Measurements from ENCODE around the gene CHN2. TPM values are rescaled to one million over a fixed set of nuclear protein-coding genes. Genes with fewer than 3 reads are reported as not detected.

Gene CHN2
- total RNA-seq, 1 donor from 2014 or later = 36.1 TPM

DNA sequence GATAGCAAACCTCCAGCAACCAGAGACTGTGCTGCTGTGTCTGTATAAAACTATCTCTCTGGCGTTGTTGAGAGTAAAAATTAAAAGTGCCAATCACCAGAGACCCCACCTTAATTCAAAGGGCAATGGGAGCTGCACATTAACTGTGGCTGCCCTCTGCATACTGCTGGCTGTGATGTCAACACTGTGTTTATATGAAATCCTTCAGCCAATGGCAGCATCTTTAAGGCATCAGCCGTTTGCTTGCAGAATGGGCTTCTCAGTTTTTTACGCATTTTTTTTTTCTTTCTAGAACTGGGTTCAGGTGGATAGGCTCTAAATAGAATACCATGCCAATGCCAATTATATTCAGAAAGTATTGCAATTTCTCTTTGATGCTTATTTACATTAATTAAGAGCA is 47.7 kb downstream of the CHN2 start:
- TF ChIP-seq, protein P1, sequence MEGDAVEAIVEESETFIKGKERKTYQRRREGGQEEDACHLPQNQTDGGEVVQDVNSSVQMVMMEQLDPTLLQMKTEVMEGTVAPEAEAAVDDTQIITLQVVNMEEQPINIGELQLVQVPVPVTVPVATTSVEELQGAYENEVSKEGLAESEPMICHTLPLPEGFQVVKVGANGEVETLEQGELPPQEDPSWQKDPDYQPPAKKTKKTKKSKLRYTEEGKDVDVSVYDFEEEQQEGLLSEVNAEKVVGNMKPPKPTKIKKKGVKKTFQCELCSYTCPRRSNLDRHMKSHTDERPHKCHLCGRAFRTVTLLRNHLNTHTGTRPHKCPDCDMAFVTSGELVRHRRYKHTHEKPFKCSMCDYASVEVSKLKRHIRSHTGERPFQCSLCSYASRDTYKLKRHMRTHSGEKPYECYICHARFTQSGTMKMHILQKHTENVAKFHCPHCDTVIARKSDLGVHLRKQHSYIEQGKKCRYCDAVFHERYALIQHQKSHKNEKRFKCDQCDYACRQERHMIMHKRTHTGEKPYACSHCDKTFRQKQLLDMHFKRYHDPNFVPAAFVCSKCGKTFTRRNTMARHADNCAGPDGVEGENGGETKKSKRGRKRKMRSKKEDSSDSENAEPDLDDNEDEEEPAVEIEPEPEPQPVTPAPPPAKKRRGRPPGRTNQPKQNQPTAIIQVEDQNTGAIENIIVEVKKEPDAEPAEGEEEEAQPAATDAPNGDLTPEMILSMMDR (IDR thresholded peaks at IDR 0.05; ENCODE audit: borderline replicate concordance) = no peak
- Histone ChIP-seq H3K9me3 (replicated peaks) (no peaks in the 10 kb centered on the region), H3K4me1 (peaks cover 44% of the 10 kb centered on the region), H3K36me3 (no peaks in the 10 kb centered on the region), H3K27me3 (ENCODE audit: low read depth) (no peaks in the 10 kb centered on the region), H3K27ac (replicated peaks) (no peak overlapping the region), H3K4me3 (no peak overlapping the region)
- intact Hi-C loops (cut with micrococcal nuclease) = no loop called here
- DNase-seq = no peak

GRCh38 chr7:29243910-29244655 is 49.5 kb downstream of the CHN2 start:
- no peaks in the 10 kb centered on the region for H3K27me3 ChIP-seq (ENCODE audit: low read depth)
- no peak overlapping the region for H3K4me3 ChIP-seq
- no peaks in the 10 kb centered on the region for H3K36me3 ChIP-seq
- no peak for DNase-seq
- H3K27ac ChIP-seq (replicated peaks) = peak overlapping the region; percentile 28
- intact Hi-C loops (cut with micrococcal nuclease) = no loop called here
- peaks cover 57% of the 10 kb centered on the region for H3K4me1 ChIP-seq
- TF ChIP-seq, protein P1 (IDR thresholded peaks at IDR 0.05; ENCODE audit: borderline replicate concordance) = peak; percentile 13
- H3K9me3 ChIP-seq (replicated peaks) = no peaks in the 10 kb centered on the region

GRCh38 chr7:29247224-29247962 is 52.8 kb downstream of the CHN2 start:
- no peaks in the 10 kb centered on the region for H3K27me3 ChIP-seq (ENCODE audit: low read depth)
- TF ChIP-seq, protein P1 (IDR thresholded peaks at IDR 0.05; ENCODE audit: borderline replicate concordance) = no peak
- intact Hi-C loops (cut with micrococcal nuclease) = no loop called here
- no peak overlapping the region for H3K4me3 ChIP-seq
- DNase-seq = no peak
- H3K4me1 ChIP-seq = peaks cover 68% of the 10 kb centered on the region
- H3K36me3 ChIP-seq = no peaks in the 10 kb centered on the region
- H3K9me3 ChIP-seq (replicated peaks) = no peaks in the 10 kb centered on the region
- H3K27ac ChIP-seq (replicated peaks) = peak overlapping the region; percentile 37

- no peak overlapping the region for H3K4me3 ChIP-seq
- H3K27me3 ChIP-seq (ENCODE audit: low read depth) = no peaks in the 10 kb centered on the region
- H3K4me1 ChIP-seq = peaks cover 62% of the 10 kb centered on the region
- no peak for DNase-seq
- H3K27ac ChIP-seq (replicated peaks) = peak overlapping the region; percentile 37
- H3K36me3 ChIP-seq = peaks cover 1% of the 10 kb centered on the region
- intact Hi-C loops (cut with micrococcal nuclease) = no loop called here
- no peaks in the 10 kb centered on the region for H3K9me3 ChIP-seq (replicated peaks)
- TF ChIP-seq, protein P1 (IDR thresholded peaks at IDR 0.05; ENCODE audit: borderline replicate concordance) = no peak
These were observed 53.3 kb downstream of the CHN2 start for GRCh38 chr7:29247963-29248236.

DNA sequence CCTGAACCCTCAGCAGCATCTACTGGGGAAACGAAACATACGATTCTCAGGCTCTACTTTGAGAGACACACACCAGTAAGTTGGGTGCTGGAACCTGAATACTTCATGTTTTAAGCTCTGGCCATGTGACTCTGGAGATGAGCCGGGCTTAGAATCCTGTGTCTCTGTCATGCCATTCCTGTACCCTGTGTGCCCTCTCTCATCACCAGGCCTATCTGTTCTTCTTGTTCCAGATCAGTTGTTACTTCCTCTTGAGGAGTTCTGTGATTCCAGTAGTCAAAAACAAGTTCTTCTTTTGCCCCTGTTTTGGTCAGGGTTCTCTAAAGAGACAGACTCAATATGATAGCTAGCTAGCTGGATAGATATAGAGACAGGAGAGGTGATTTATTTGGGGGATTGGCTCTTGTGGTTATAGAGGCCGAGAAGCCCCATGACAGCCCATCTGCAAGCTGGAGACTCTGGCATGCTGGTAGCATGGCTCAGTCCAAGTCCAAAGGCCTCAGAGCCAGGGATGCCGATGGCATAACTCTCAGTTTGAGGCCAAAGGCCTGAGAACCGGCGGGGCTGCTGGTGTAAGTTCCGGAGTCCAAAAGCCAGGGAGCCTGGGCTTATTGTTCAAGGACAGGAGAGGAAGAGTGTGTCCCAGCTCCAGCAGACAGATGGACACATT is 54.3 kb downstream of the CHN2 start:
- Histone ChIP-seq H3K9me3 (replicated peaks) (no peaks in the 10 kb centered on the region), H3K27me3 (ENCODE audit: low read depth) (no peaks in the 10 kb centered on the region), H3K27ac (replicated peaks) (peak overlapping the region; percentile 57), H3K36me3 (peaks cover 3% of the 10 kb centered on the region), H3K4me1 (peaks cover 55% of the 10 kb centered on the region), H3K4me3 (no peak overlapping the region)
- TF ChIP-seq, protein P1 (IDR thresholded peaks at IDR 0.05; ENCODE audit: borderline replicate concordance) = no peak
- no peak for DNase-seq
- intact Hi-C loops (cut with micrococcal nuclease) = no loop called here
